Upper lobe of right lung (tissue), 1 donor: ENCODE results near the gene HSPA9. TPM values are rescaled to one million over a fixed set of nuclear protein-coding genes. Genes with fewer than 3 reads are reported as not detected.

Experiments
- ATAC-seq: fragments of 200-7000 bp; cut with Tn5 transposase; one replicate; pipeline ENCODE4 v1.9.1; 2020; ENCODE audit warnings: mild to moderate bottlenecking, moderate library complexity
- DNase-seq: peaks from one replicate; pipeline ENCODE4 v3.0.0-alpha.2; 2020
- H3K27ac ChIP-seq: fragments of 200-600 bp; one replicate; pipeline ENCODE4 v1.8.0; 2022
- H3K27me3 ChIP-seq: fragments of 200-600 bp; one replicate; pipeline ENCODE4 v1.8.0; 2022; ENCODE audit warnings: mild to moderate bottlenecking
- H3K36me3 ChIP-seq: fragments of 200-600 bp; one replicate; pipeline ENCODE4 v1.8.0; 2022
- H3K4me1 ChIP-seq: fragments of 200-600 bp; one replicate; pipeline ENCODE4 v1.8.0; 2022
- H3K4me3 ChIP-seq: fragments of 200-600 bp; one replicate; pipeline ENCODE4 v1.8.0; 2022; ENCODE audit warnings: mild to moderate bottlenecking
- H3K9me3 ChIP-seq: fragments of 200-600 bp; one replicate; pipeline ENCODE4 v1.8.0; 2022
- CTCF ChIP-seq: fragments of 200-600 bp; IDR thresholded peaks from one replicate; pipeline ENCODE4 v1.8.0; 2022; ENCODE audit warnings: antibody characterized with exemption
- intact Hi-C: fragments of 100-400 bp; cut with DNase I; formaldehyde crosslinking; loops from one replicate; pipeline ENCODE4 v1.11.0; 2022
- long read RNA-seq: library from polyadenylated mRNA; unstranded; transcript quantifications from one replicate; pipeline ENCODE4 v2.0.0, GENCODE V29; 2021
- total RNA-seq: library from RNA; stranded (reverse); fragmentation: NEBNext Ultra II Directional; extraction: Animal tissue kit (Norgen Biotek cat#: 25700); gene quantifications from one replicate; pipeline ENCODE4 v1.2.1, GENCODE V29; 2021
- donor health status: DM: no; HTN: yes; CAD: no; lungs with severe emphysema.

The HSPA9 gene
- 164 TPM for total RNA-seq
- long read RNA-seq, full-length matches to known transcripts = 245 of 286 reads
- long read RNA-seq, partial matches to known transcripts = 20 of 286 reads
- long read RNA-seq, other reads (novel, unspliced or antisense) = 21 of 286 reads

- peak; percentile 98 for DNase-seq
- peak within 1 kb of the TSS; percentile 100 for H3K27ac ChIP-seq
- peak within 1 kb of the TSS; percentile 100 for H3K4me3 ChIP-seq
- peaks cover 33% of the 10 kb centered on the region for H3K36me3 ChIP-seq
- intact Hi-C loops = no loop called here
- ATAC-seq = peak; percentile 97
- H3K27me3 ChIP-seq = no peaks in the 10 kb centered on the region
- peak; percentile 6 for TF ChIP-seq CTCF
- H3K4me1 ChIP-seq = peaks cover 14% of the 10 kb centered on the region
- H3K9me3 ChIP-seq = no peaks in the 10 kb centered on the region
Measured at GRCh38 chr5:138575194-138576015, at the start of gene HSPA9. Gene HSPA9 (minus strand): TSS chr5:138575401. CDS start chr5:138575318, 83 bp downstream.

GRCh38 chr5:138623053-138623452 is 47.9 kb upstream of the HSPA9 start:
- no peaks in the 10 kb centered on the region for H3K36me3 ChIP-seq
- no peaks in the 10 kb centered on the region for H3K9me3 ChIP-seq
- H3K4me1 ChIP-seq = no peaks in the 10 kb centered on the region
- H3K27ac ChIP-seq = no peak overlapping the region
- no peak for DNase-seq
- intact Hi-C loops = no loop called here
- no peak for TF ChIP-seq CTCF
- peak; percentile 50 for ATAC-seq
- no peak overlapping the region for H3K4me3 ChIP-seq
- H3K27me3 ChIP-seq = no peaks in the 10 kb centered on the region

- intact Hi-C loops = no loop called here
- H3K27ac ChIP-seq = no peak overlapping the region
- TF ChIP-seq CTCF = no peak
- no peaks in the 10 kb centered on the region for H3K4me1 ChIP-seq
- no peak overlapping the region for H3K4me3 ChIP-seq
- ATAC-seq = no peak
- no peaks in the 10 kb centered on the region for H3K27me3 ChIP-seq
- DNase-seq = no peak
- no peaks in the 10 kb centered on the region for H3K36me3 ChIP-seq
- no peaks in the 10 kb centered on the region for H3K9me3 ChIP-seq
Measured at GRCh38 chr5:138622051-138622450, 46.9 kb upstream of the HSPA9 start.

GRCh38 chr5:138620663-138621224 is 45.5 kb upstream of the HSPA9 start:
- H3K27me3 ChIP-seq = no peaks in the 10 kb centered on the region
- no peaks in the 10 kb centered on the region for H3K9me3 ChIP-seq
- H3K4me1 ChIP-seq = no peaks in the 10 kb centered on the region
- H3K27ac ChIP-seq = no peak overlapping the region
- no peak for TF ChIP-seq CTCF
- no peaks in the 10 kb centered on the region for H3K36me3 ChIP-seq
- DNase-seq (no peak), ATAC-seq (no peak)
- intact Hi-C loops = no loop called here
- H3K4me3 ChIP-seq = no peak overlapping the region

GRCh38 chr5:138616508-138616907 is 41.3 kb upstream of the HSPA9 start:
- intact Hi-C loops = no loop called here

More at GRCh38 chr5:138616508-138616907, 41.3 kb upstream of the HSPA9 start:
- DNase-seq (no peak), ATAC-seq (no peak)
- no peaks in the 10 kb centered on the region for H3K27me3 ChIP-seq
- H3K27ac ChIP-seq = no peak overlapping the region
- H3K4me3 ChIP-seq = no peak overlapping the region
- no peak for TF ChIP-seq CTCF
- H3K4me1 ChIP-seq = peaks cover 4% of the 10 kb centered on the region
- no peaks in the 10 kb centered on the region for H3K9me3 ChIP-seq
- no peaks in the 10 kb centered on the region for H3K36me3 ChIP-seq
